ENCODE measurements around the gene MAP1LC3B.

Gene MAP1LC3B

GRCh38 chr16:87409781-87410180 lies 17.6 kb downstream of the MAP1LC3B start:
- no peak for DNase-seq (ENCODE audit: low read depth)

GRCh38 chr16:87410530-87410929 lies 18.4 kb downstream of the MAP1LC3B start:
- DNase-seq (ENCODE audit: low read depth) = no peak

GRCh38 chr16:87410968-87411367 lies 18.8 kb downstream of the MAP1LC3B start:
- DNase-seq (ENCODE audit: low read depth) = no peak

DNA sequence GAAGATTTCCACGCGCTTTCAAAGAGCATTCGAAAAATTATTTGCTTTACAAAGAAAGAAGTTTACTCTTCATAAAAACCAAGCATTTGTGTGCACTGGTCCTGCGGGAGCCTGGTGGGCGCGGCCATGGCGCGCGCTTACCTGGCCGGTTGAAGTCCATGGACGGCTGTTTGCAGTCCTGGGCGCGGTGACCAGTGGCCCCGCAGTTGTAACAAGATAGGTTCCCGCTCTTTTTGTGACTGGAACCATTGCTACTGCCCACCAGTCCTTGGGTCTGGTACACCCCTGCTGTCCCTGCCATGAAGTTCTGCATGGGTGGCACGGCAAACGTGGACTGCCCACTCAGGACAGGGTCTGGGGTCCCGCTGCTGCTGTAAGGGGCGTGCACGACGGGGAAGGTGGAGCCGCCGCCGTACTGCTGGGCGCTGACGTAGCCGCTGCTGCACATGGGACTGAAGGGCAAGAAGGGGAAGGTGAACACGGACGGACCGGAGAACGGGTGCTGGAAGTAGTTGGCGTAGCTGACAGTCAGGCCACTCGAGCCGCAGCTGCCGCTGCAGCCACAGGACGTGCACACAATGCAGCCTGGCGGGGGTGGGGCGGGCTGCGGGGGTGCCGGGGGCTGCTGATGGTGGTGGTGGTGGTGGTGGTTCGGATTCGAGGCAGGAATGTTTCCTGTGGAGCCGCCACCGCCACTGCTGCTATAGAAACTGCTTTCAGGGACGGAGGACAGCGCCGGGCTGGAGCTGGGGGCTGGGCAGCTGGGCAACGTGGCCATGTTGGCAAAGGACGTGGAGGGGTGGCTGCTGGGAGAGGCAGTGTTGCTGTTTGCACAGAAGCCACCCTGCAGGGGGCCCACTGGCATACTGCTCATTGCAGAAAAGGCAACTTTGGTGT lies 19.5 kb downstream of the MAP1LC3B start:
- DNase-seq (ENCODE audit: low read depth) = no peak

GRCh38 chr16:87412371-87412995 lies 20.3 kb downstream of the MAP1LC3B start:
- no peak for DNase-seq (ENCODE audit: low read depth)

DNA sequence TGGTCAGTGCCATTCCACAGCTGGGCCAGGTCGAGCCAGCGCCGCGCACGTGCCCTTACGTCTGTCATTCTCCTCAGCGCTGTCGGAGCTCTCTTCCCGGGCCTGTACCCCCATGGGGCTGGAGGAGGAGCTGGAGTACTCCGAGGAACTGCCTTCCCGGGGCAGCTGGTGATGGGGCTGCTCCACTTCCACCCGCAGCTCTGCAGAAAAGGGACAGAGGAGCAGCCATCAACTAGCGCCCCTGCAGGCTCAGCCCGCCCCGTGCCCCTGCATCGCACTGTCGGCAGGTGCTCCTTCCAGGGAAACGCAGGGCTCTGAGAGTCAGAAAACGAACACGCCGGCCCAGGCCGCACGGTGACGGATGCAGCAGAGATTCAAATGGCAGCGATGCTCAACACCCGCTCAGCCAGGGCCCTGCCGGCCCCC lies 20.9 kb downstream of the MAP1LC3B start:
- no peak for DNase-seq (ENCODE audit: low read depth)

- no peak for DNase-seq (ENCODE audit: low read depth)
Observed at GRCh38 chr16:87414251-87414680, 22.1 kb downstream of the MAP1LC3B start.

DNA sequence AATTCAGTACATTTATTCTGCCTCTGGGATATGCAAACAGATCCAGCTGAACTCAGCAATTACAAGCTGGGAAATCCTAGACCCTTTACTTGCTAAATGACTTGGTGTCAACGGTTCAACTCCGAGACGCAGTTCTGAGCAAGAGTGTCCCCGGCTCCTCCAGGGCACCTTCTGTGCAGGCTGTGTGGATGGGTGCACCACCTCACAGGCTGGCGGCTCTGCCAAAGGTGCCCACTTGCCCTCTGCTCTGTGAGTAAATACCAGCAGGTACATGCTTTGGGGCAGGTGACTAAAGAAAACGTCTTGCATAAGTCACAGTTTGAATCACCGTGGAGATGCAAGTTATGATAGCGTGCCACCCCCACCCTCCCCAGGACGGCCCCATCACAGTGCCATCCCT lies 23.3 kb downstream of the MAP1LC3B start:
- no peak for DNase-seq (ENCODE audit: low read depth)

GRCh38 chr16:87416826-87417527 lies 24.8 kb downstream of the MAP1LC3B start:
- DNase-seq (ENCODE audit: low read depth) = peak; percentile 67

DNA sequence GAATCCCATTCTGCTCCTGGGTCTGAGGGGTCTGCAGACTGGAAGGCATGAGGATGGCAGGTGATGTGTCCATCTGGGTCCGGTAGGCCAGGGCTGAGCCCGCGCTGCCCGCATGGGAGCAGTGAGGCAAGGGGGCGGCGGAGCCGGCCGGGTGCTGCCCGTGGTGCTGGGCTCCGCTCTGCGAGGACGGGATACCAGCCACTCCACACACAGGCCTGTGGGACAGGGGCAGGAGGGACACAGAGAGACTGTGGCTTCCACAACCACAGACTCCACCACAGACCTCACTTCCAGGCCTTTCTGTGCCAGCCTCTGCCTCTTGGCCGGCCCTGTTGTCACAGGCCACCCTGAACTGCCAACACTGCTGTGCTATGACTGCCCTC lies 25.4 kb downstream of the MAP1LC3B start:
- DNase-seq (ENCODE audit: low read depth) = no peak

- no peak for DNase-seq (ENCODE audit: low read depth)
Observed at GRCh38 chr16:87418216-87418615, 26.1 kb downstream of the MAP1LC3B start.

- no peak for DNase-seq (ENCODE audit: low read depth)
Observed at GRCh38 chr16:87418644-87419043, 26.5 kb downstream of the MAP1LC3B start.

DNA sequence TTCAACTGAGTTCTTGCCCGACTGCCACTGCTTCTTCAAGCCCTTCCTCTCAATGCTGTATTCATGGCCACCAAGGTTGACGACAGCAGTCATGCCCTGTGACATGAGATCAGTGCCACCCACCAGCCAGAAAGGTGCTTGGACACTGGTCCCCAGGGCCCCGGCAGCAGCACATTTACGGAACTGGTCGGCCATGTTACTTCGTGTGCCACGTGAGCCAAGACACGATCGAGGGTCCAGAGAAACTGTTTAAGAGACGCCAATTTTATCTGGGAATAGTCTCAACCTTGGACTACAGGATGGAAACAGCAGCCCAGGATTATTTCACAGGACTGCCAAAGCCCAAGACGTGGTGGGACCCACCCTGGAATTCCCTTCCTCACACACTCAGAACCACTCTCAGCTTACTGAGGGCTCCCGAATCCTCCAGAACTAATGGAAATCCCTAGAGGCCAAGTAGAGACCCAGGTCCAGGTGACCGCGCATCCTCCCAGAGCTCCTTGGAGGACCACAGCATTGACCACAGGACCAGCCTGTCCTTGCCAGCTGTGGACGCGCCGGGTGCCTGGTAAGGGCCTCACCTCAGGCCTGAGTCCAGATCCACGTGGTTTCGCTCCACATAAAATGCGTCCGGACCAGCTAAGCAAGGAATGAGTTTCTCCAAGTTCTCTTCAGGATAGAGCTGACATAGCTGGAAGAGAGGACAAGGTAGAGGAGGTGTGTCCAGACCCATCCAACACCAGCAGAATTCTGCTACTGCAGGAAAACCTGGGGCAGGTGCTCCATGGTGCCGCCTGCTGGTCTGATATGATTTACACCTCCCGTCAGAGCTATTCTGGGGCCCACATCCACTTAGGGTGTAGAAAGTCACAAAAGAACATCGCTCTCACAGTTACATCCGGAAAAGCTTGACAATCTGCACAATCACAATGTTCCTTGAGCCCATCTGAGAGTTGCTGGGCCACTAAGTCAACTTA lies 28.2 kb downstream of the MAP1LC3B start:
- DNase-seq (ENCODE audit: low read depth) = no peak

- no peak for DNase-seq (ENCODE audit: low read depth)
Observed at GRCh38 chr16:87421003-87421912, 29.1 kb downstream of the MAP1LC3B start.

DNA sequence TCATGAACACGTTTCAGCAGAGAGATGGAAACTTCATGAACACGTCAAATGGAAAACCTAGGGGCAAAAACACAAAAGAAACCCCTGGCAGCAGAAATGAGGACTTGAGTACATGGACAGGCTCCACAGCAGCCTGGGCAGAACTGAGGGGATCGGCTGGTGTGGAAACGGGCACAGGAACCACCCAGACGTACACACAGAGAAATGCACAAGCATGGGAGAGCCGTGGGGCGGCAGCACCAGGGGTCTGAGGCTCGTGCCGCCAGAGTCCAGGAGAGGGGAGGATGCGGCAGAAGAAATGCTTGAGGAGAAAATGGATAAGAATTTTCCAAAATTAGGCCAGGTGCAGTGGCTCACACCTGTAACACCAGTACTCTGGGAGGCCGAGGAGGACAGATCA lies 30.0 kb downstream of the MAP1LC3B start:
- DNase-seq (ENCODE audit: low read depth) = no peak

DNA sequence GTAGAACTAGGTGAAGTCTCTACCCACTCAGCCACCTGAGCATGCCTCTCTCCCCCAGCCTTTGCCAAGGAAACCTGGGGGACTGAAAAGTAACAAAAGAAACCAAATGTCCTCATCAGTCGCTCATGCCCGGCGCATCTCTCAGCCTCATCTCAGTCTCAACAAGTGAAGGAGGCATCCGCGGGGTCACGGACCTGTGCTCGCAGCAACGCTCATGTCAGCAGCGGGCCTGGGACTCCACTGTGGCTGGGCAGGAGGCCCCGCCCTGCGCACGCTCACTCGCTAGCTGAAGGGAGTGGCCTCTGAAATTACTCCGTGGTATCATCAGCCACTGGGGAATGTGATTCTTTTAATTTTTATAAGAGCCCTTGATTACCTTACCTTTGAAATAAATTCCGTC lies 31.3 kb downstream of the MAP1LC3B start:
- DNase-seq (ENCODE audit: low read depth) = no peak

GRCh38 chr16:87424266-87424665 lies 32.1 kb downstream of the MAP1LC3B start:
- DNase-seq (ENCODE audit: low read depth) = no peak

- no peak for DNase-seq (ENCODE audit: low read depth)
Observed at GRCh38 chr16:87425941-87426340, 33.8 kb downstream of the MAP1LC3B start.

GRCh38 chr16:87426423-87427215 lies 34.5 kb downstream of the MAP1LC3B start:
- no peak for DNase-seq (ENCODE audit: low read depth)

DNA sequence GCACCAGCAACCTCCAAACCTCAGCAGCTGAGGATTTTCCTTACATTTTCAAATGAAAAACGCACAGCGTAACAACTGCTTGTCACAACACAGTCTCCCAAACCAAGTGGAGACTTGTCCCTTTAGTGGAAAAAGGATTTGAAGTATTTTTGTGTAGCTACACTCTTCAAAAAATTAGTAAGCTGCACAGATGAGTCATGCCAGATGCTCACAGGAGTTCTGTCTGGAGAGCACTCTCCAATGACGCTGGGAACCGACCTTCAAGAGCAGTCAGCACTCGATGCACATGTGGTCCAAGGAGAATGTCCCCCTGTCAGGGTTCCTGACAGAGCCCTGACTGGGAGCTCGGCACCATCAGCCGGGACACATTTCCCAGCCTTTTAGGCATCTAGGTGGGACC lies 39.8 kb downstream of the MAP1LC3B start:
- peak; percentile 88 for DNase-seq (ENCODE audit: low read depth)
